GM19043 (cell line): ENCODE data around the gene MPDU1.
"Not testable (repeated sequence)": the region's sequence is repeated elsewhere in the genome, so short reads cannot be mapped to it uniquely, and the experiment has no call there.

Experiments used
- ATAC-seq: cut with Tn5 transposase; IDR thresholded peaks from one replicate; pipeline ENCODE4 v1.9.1; 2021; ENCODE audit warnings: low read depth; ENCODE audit not compliant: unreplicated experiment

MPDU1 gene

GRCh38 chr17:7579834-7580603, 3.6 kb upstream of the MPDU1 start:
- ATAC-seq: no peak

GRCh38 chr17:7580604-7581575, 2.8 kb upstream of the MPDU1 start:
- ATAC-seq: no peak

- ATAC-seq: no peak
Measured at GRCh38 chr17:7582396-7583252, 1.0 kb upstream of the MPDU1 start.

GRCh38 chr17:7586673-7587419, 3.2 kb downstream of the MPDU1 start:
- no peak for ATAC-seq

- ATAC-seq: no peak
Measured at GRCh38 chr17:7587420-7588151, 3.9 kb downstream of the MPDU1 start.

GRCh38 chr17:7588553-7589203, 5.0 kb downstream of the MPDU1 start:
- no peak for ATAC-seq

GRCh38 chr17:7589204-7589868, 5.7 kb downstream of the MPDU1 start:
- ATAC-seq: no peak

GRCh38 chr17:7589891-7590691, 6.4 kb downstream of the MPDU1 start, which contains the start of gene SOX15:
SOX15 (minus strand) TSS chr17:7590094; CDS start chr17:7589676, 418 bp downstream.
- ATAC-seq: no peak

- ATAC-seq: no peak
Measured at GRCh38 chr17:7590743-7591142, 7.1 kb downstream of the MPDU1 start.

- no peak for ATAC-seq
Measured at GRCh38 chr17:7591596-7591995, 7.9 kb downstream of the MPDU1 start.

- ATAC-seq: no peak
Measured at GRCh38 chr17:7592422-7593021, 8.9 kb downstream of the MPDU1 start.

GRCh38 chr17:7593296-7593695, 9.6 kb downstream of the MPDU1 start:
- no peak for ATAC-seq

- ATAC-seq: not testable (repeated sequence)
Measured at GRCh38 chr17:7597561-7597960, 13.9 kb downstream of the MPDU1 start.

GRCh38 chr17:7606280-7606679, 22.6 kb downstream of the MPDU1 start:
- no peak for ATAC-seq

- no peak for ATAC-seq
Measured at GRCh38 chr17:7610641-7611040, 27.0 kb downstream of the MPDU1 start.

- ATAC-seq: no peak
Measured at GRCh38 chr17:7611635-7612293, 28.1 kb downstream of the MPDU1 start.

GRCh38 chr17:7612294-7612640, 28.6 kb downstream of the MPDU1 start:
- no peak for ATAC-seq
